GM23338 (cell line): ENCODE measurements around the gene EEIG2.

ENCODE experiments used
- POLR2AphosphoS5 ChIP-seq: IDR thresholded peaks from 2 replicates; pipeline ENCODE4 v1.6.1; 2016; ENCODE audit warnings: antibody characterized with exemption, low read depth
- STAT1 ChIP-seq: IDR thresholded peaks from one replicate; pipeline ENCODE4 v1.6.1; 2016; ENCODE audit warnings: antibody characterized with exemption; ENCODE audit not compliant: unreplicated experiment
- TF ChIP-seq, protein P1 (sequence below), 2 experiments: fragments of 200-600 bp in 1 of 2; sonication (generic) in 1 of 2; conservative IDR thresholded peaks; 2 replicates each; pipeline versions ENCODE4 v1.5.1 to v1.6.1; 2016 to 2017; ENCODE audit warnings: antibody characterized with exemption in 2 of 2, low read depth in 2 of 2, mild to moderate bottlenecking in 2 of 2, moderate library complexity in 1 of 2

DNA sequence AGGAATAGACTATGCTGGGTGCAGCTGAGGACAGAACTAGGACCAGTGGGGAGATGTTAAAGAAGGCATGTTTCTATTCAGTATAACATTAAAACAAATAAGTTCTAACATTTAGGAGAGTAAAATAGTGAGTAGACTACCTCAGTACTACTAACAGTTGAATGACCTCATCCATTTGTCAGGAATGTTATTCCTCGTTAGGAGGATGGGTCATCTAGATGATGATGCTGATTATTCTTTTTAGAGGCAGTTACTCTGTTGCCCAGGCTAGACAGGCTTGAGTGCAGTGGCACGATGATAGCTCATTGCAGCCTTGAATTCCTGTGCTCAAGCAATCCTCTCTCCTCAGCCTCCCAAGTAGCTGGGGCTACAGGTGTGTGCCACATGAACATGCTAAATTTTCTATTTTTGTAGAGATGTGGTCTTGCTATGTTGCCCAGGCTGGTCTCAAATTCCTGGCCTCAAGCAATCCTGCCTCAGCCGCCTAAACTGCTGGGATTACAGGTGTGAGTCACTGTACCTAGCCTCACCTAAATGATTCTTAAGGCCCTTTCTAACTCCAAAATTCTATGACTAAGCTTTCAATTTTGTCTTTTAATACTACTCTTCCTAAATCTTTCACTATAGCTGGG lies 9.3 kb downstream of the EEIG2 start:
- TF ChIP-seq, protein P1, sequence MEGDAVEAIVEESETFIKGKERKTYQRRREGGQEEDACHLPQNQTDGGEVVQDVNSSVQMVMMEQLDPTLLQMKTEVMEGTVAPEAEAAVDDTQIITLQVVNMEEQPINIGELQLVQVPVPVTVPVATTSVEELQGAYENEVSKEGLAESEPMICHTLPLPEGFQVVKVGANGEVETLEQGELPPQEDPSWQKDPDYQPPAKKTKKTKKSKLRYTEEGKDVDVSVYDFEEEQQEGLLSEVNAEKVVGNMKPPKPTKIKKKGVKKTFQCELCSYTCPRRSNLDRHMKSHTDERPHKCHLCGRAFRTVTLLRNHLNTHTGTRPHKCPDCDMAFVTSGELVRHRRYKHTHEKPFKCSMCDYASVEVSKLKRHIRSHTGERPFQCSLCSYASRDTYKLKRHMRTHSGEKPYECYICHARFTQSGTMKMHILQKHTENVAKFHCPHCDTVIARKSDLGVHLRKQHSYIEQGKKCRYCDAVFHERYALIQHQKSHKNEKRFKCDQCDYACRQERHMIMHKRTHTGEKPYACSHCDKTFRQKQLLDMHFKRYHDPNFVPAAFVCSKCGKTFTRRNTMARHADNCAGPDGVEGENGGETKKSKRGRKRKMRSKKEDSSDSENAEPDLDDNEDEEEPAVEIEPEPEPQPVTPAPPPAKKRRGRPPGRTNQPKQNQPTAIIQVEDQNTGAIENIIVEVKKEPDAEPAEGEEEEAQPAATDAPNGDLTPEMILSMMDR (conservative IDR thresholded peaks at IDR 0.05; ENCODE audit: low read depth in 2 of 2): no peak
- TF ChIP-seq POLR2AphosphoS5 (no peak), STAT1 (no peak)
